Lung (tissue), 12 donors: Measurements from ENCODE around the gene CA5B. TPM values are rescaled to one million over a fixed set of nuclear protein-coding genes. Genes with fewer than 3 reads are reported as not detected.
A peak's percentile ranks its signal among the peaks of the same experiment; 100 is the strongest.
"Not testable (repeated sequence)": the region's sequence is repeated elsewhere in the genome, so short reads cannot be mapped to it uniquely, and the experiment has no call there.

Experiments used
- ATAC-seq: fragments of 200-7000 bp; cut with Tn5 transposase; one replicate; pipeline ENCODE4 v1.9.1; 2020; ENCODE audit warnings: moderate number of reproducible peaks; ENCODE audit not compliant: insufficient read depth, low FRiP score
- DNase-seq, 3 donors: peaks; one replicate each; pipeline ENCODE4 v3.0.0-alpha.2; 2013 to 2017
- H3K27ac ChIP-seq, 2 donors: one replicate each; pipeline ENCODE4 v1.5.1; 2013; ENCODE audit warnings: mild to moderate bottlenecking in 2 of 2, moderate library complexity in 2 of 2, control low read depth in 1 of 2, inconsistent platforms in 1 of 2, low read depth in 1 of 2, low read length in 1 of 2
- H3K27me3 ChIP-seq, 3 donors: one replicate each; pipeline ENCODE4 v1.5.1; 2013; ENCODE audit warnings: low read length in 2 of 3; ENCODE audit not compliant: control insufficient read depth in 3 of 3, insufficient read depth in 3 of 3
- H3K36me3 ChIP-seq, 4 donors: one replicate each; pipeline ENCODE4 v1.5.1; 2013; ENCODE audit warnings: low read length in 4 of 4, mild to moderate bottlenecking in 1 of 4, moderate library complexity in 1 of 4; ENCODE audit not compliant: control insufficient read depth in 4 of 4, insufficient read depth in 4 of 4
- H3K4me1 ChIP-seq, 5 donors: one replicate each; pipeline ENCODE4 v1.5.1; 2013; ENCODE audit warnings: low read length in 5 of 5, mild to moderate bottlenecking in 2 of 5, moderate library complexity in 1 of 5; ENCODE audit not compliant: control insufficient read depth in 5 of 5, insufficient read depth in 5 of 5
- H3K4me3 ChIP-seq: one replicate; pipeline ENCODE4 v1.5.1; 2013; ENCODE audit warnings: mild to moderate bottlenecking, control low read depth, moderate library complexity
- H3K9ac ChIP-seq, 2 donors: one replicate each; pipeline ENCODE4 v1.5.1; 2013; ENCODE audit warnings: low read length in 2 of 2, control low read depth in 1 of 2; ENCODE audit not compliant: insufficient read depth in 1 of 2
- H3K9me3 ChIP-seq, 4 donors: one replicate each; pipeline ENCODE4 v1.5.1; 2013; ENCODE audit warnings: low read length in 3 of 4, mild to moderate bottlenecking in 1 of 4, moderate library complexity in 1 of 4; ENCODE audit not compliant: control insufficient read depth in 4 of 4, insufficient read depth in 3 of 4
- CTCF ChIP-seq: IDR thresholded peaks from 2 replicates; pipeline ENCODE4 v1.5.1; 2012; ENCODE audit warnings: mild to moderate bottlenecking; ENCODE audit errors: control extremely low read depth, extremely low read depth
- WGBS, 2 donors: extraction: QIAGEN DNeasy Blood & Tissue Kit; methylation state at CpG; one replicate each; pipeline ENCODE4 v1.1.7; 2013; 5-methylcytosine and 5-hydroxymethylcytosine counted together
- polyA plus RNA-seq, 2 donors: library from polyadenylated mRNA; stranded (reverse); fragments of 200-250 nt; gene quantifications; one replicate each; pipeline ENCODE4 v1.2.1, GENCODE V29; 2013
- total RNA-seq, 2 donors: library from RNA; depleted of rRNA in 1 of 2; stranded (reverse); fragments of >200 nt in 1 of 2; gene quantifications; one replicate each; pipeline ENCODE4 v1.2.1, GENCODE V29; 2014 to 2021
- donor health status: control.
- donor health status: control.
- donor health status: Bipolar disorder and iron deficiency.
- donor health status: healthy.
- donor health status: DM: yes; HTN: yes; CAD: no.

Gene CA5B
- total and polyA plus RNA-seq, 4 donors = 2.1 to 22.3 (median 9.9) TPM

- peaks cover 0 to 32% (median 8%) of the 10 kb centered on the region in 3 donors for H3K27me3 ChIP-seq
- no peak overlapping the region for H3K9ac ChIP-seq
- H3K4me3 ChIP-seq = no peak overlapping the region
- WGBS, 2 donors = 96 to 98% methylated on average over 23 of the region's 23 CpGs
- DNase-seq (no peak), ATAC-seq (no peak)
- H3K9me3 ChIP-seq = no peaks in the 10 kb centered on the region
- peaks cover 0 to 14% (median 0%) of the 10 kb centered on the region in 5 donors for H3K4me1 ChIP-seq
- H3K36me3 ChIP-seq = peaks cover 0 to 24% (median 13%) of the 10 kb centered on the region in 4 donors
- no peak overlapping the region for H3K27ac ChIP-seq
- no peak for TF ChIP-seq CTCF
Measured at GRCh38 chrX:15822922-15823321, 84.9 kb downstream of the CA5B start.

GRCh38 chrX:15825936-15826335 is 87.9 kb downstream of the CA5B start:
- peak in 2 of 3 donors; percentile 68 to 70 for DNase-seq
- Histone ChIP-seq H3K4me3 (no peak overlapping the region), H3K27ac (no peak overlapping the region), H3K9ac (no peak overlapping the region), H3K4me1 (peaks cover 0 to 14% (median 0%) of the 10 kb centered on the region in 5 donors), H3K9me3 (no peaks in the 10 kb centered on the region), H3K36me3 (peaks cover 0 to 15% (median 6%) of the 10 kb centered on the region in 4 donors), H3K27me3 (peaks cover 0 to 32% (median 8%) of the 10 kb centered on the region in 3 donors)
- TF ChIP-seq CTCF = no peak
- no peak for ATAC-seq
- WGBS, 2 donors = 81 to 87% methylated on average over 5 of the region's 5 CpGs

GRCh38 chrX:15829217-15829616 is 91.1 kb downstream of the CA5B start:
- no peaks in the 10 kb centered on the region for H3K9me3 ChIP-seq
- ATAC-seq (no peak), DNase-seq (no peak)
- no peak overlapping the region for H3K9ac ChIP-seq
- H3K27me3 ChIP-seq = peaks cover 0 to 28% (median 7%) of the 10 kb centered on the region in 3 donors
- no peak for TF ChIP-seq CTCF
- no peak overlapping the region for H3K27ac ChIP-seq
- peaks cover 0 to 14% (median 0%) of the 10 kb centered on the region in 5 donors for H3K4me1 ChIP-seq
- peaks cover 0 to 5% (median 3%) of the 10 kb centered on the region in 4 donors for H3K36me3 ChIP-seq
- no peak overlapping the region for H3K4me3 ChIP-seq
- WGBS, 2 donors = 82 to 91% methylated on average over 1 of the region's 1 CpG

- not testable (repeated sequence) for DNase-seq, ATAC-seq, H3K9me3 ChIP-seq, H3K4me3 ChIP-seq, H3K27ac ChIP-seq, H3K9ac ChIP-seq, H3K36me3 ChIP-seq, H3K4me1 ChIP-seq
- peaks cover 0 to 32% (median 8%) of the 10 kb centered on the region in 3 donors for H3K27me3 ChIP-seq
- WGBS, 2 donors = 80% methylated on average over 1 of the region's 2 CpGs; no CpG with 5 or more reads in 1 of the 2 donors
Measured at GRCh38 chrX:15831347-15831746, 93.3 kb downstream of the CA5B start.
